Retina (tissue), 1 donor: ENCODE results near the gene IBTK.
"Not testable (repeated sequence)": the region's sequence is repeated elsewhere in the genome, so short reads cannot be mapped to it uniquely, and the experiment has no call there.

Experiments used
- DNase-seq: peaks from one replicate; pipeline ENCODE4 v3.0.0-alpha.2; 2016

The IBTK gene

GRCh38 chr6:82178077-82178758 lies 69.3 kb downstream of the IBTK start:
- no peak for DNase-seq

GRCh38 chr6:82176616-82177015 lies 70.9 kb downstream of the IBTK start:
- DNase-seq, result no peak

GRCh38 chr6:82172594-82172993 lies 75.0 kb downstream of the IBTK start:
- DNase-seq, result no peak

- no peak for DNase-seq
These were observed 78.2 kb downstream of the IBTK start for GRCh38 chr6:82169138-82169876.

- DNase-seq, result no peak
These were observed 81.1 kb downstream of the IBTK start for GRCh38 chr6:82166493-82166892.

- DNase-seq, result no peak
These were observed 87.1 kb downstream of the IBTK start for GRCh38 chr6:82160255-82160990.

GRCh38 chr6:82152786-82153185 lies 94.8 kb downstream of the IBTK start:
- not testable (repeated sequence) for DNase-seq

- not testable (repeated sequence) for DNase-seq
These were observed 96.4 kb downstream of the IBTK start for GRCh38 chr6:82151147-82151546.

- no peak for DNase-seq
These were observed 101.6 kb downstream of the IBTK start for GRCh38 chr6:82145926-82146452.

GRCh38 chr6:82144852-82145340 lies 102.6 kb downstream of the IBTK start:
- no peak for DNase-seq

GRCh38 chr6:82144007-82144851 lies 103.3 kb downstream of the IBTK start:
- DNase-seq, result peak; percentile 67

GRCh38 chr6:82143041-82143481 lies 104.5 kb downstream of the IBTK start:
- no peak for DNase-seq

- DNase-seq, result no peak
These were observed 105.0 kb downstream of the IBTK start for GRCh38 chr6:82142524-82142923.

GRCh38 chr6:82138075-82138791 lies 109.3 kb downstream of the IBTK start:
- DNase-seq, result no peak

GRCh38 chr6:82131441-82131840 lies 116.1 kb downstream of the IBTK start:
- DNase-seq, result no peak

GRCh38 chr6:82129797-82130196 lies 117.7 kb downstream of the IBTK start:
- no peak for DNase-seq

GRCh38 chr6:82128973-82129372 lies 118.6 kb downstream of the IBTK start:
- not testable (repeated sequence) for DNase-seq

- no peak for DNase-seq
These were observed 123.9 kb downstream of the IBTK start for GRCh38 chr6:82123632-82124031.
